Nephron (organoid): ENCODE data around the gene B3GALT6.
"Not testable (repeated sequence)": the region's sequence is repeated elsewhere in the genome, so short reads cannot be mapped to it uniquely, and the experiment has no call there.

Source experiments
- H3K27ac Mint-ChIP-seq, 3 experiments: 2 replicates each; pipeline ENCODE4 v1.8.0; 2020; ENCODE audit warnings: mixed read lengths in 3 of 3, mild to moderate bottlenecking in 2 of 3, moderate library complexity in 1 of 3
- H3K27me3 Mint-ChIP-seq: 2 replicates; pipeline ENCODE4 v1.8.0; 2021; ENCODE audit warnings: low read depth, mild to moderate bottlenecking, moderate library complexity, mixed read lengths
- H3K36me3 Mint-ChIP-seq: 2 replicates; pipeline ENCODE4 v1.8.0; 2020; ENCODE audit warnings: low read depth, mixed read lengths
- H3K4me1 Mint-ChIP-seq: 2 replicates; pipeline ENCODE4 v1.8.0; 2020; ENCODE audit warnings: mixed read lengths
- H3K4me3 Mint-ChIP-seq, 3 experiments: 2 replicates each; pipeline ENCODE4 v1.8.0; 2020; ENCODE audit warnings: mild to moderate bottlenecking in 3 of 3, mixed read lengths in 3 of 3, moderate library complexity in 2 of 3
- H3K9me3 Mint-ChIP-seq: 2 replicates; pipeline ENCODE4 v1.8.0; 2020; ENCODE audit warnings: mixed read lengths
- TF ChIP-seq, protein P1 (sequence below), 3 experiments: fragments of 200-600 bp; sonication (generic); IDR thresholded peaks; one replicate each; pipeline ENCODE4 v1.5.0; 2021; ENCODE audit warnings: antibody characterized with exemption in 3 of 3; ENCODE audit not compliant: unreplicated experiment in 3 of 3

B3GALT6 gene

DNA sequence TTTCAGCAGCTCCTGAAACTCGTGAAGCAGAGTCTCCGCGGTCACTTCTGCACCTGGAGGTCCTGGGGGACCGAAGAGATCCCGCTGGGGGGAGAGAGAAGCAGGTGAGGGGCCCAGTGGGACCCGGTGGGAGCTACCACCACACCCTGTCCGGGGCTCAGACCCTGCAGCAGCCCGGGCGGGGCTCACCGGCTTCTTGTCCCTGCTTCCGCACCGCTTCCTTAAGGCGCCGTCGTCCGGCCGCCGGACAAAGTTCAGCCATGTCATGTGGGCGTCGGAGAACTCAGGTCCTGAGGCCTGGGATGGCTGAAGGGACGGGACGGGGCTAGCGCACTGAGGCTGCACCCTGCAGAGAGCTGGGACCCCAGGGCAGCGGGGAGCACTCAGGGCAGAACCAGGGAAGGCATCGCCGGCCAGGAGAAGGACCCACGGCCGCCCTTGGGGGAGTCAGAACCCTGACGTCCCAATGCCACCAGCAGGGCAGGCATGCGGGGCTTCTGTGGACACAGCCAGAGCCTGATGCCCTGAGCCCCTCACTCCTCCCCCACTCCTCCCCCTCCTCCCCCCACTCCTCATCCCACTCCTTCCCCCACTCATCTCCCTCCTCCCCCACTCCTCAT is 12.3 kb downstream of the B3GALT6 start:
- Mint-ChIP-seq H3K9me3 (no peaks in the 10 kb centered on the region), H3K27me3 (peaks cover 9% of the 10 kb centered on the region), H3K4me3 (peak overlapping the region in 1 of 3 experiments; percentile 19), H3K27ac (no peak overlapping the region), H3K4me1 (no peaks in the 10 kb centered on the region), H3K36me3 (no peaks in the 10 kb centered on the region)
- TF ChIP-seq, protein P1, sequence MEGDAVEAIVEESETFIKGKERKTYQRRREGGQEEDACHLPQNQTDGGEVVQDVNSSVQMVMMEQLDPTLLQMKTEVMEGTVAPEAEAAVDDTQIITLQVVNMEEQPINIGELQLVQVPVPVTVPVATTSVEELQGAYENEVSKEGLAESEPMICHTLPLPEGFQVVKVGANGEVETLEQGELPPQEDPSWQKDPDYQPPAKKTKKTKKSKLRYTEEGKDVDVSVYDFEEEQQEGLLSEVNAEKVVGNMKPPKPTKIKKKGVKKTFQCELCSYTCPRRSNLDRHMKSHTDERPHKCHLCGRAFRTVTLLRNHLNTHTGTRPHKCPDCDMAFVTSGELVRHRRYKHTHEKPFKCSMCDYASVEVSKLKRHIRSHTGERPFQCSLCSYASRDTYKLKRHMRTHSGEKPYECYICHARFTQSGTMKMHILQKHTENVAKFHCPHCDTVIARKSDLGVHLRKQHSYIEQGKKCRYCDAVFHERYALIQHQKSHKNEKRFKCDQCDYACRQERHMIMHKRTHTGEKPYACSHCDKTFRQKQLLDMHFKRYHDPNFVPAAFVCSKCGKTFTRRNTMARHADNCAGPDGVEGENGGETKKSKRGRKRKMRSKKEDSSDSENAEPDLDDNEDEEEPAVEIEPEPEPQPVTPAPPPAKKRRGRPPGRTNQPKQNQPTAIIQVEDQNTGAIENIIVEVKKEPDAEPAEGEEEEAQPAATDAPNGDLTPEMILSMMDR (IDR thresholded peaks at IDR 0.05; ENCODE audit: unreplicated experiment in 3 of 3), result no peak

DNA sequence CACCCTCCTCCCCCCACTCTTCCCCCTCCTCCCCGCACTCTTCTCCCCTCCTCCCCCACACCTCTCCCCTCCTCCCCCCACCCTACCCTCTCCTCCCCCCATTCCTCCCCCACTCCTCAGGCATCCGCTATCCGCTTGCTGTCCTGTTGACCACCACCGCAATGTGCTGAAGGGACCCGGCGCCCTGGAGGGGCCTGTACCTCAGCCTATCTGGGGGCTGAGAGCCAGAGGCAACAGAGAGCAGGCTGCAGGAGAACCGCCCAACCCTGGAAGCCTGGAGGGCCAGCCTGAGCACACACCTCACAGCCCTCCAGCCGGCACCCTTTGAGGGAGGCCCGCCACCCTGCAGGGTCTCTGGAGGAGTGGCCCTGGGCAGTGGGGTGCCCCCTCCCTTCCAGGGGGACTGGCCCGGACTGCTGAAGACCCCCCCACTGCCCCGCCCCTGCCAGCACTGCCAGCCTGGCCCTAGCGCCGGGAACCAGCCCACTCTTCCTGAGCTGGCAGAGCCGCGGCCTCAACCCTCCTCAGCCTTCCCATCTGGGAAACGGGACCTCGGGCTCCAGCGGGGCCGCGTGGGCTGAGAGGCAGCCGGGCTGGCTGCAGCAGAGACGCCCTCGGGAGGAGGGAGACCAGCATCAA is 13.3 kb downstream of the B3GALT6 start:
- Mint-ChIP-seq H3K27me3 (peaks cover 9% of the 10 kb centered on the region), H3K36me3 (no peaks in the 10 kb centered on the region), H3K4me3 (no peak overlapping the region), H3K27ac (no peak overlapping the region), H3K4me1 (no peaks in the 10 kb centered on the region), H3K9me3 (no peaks in the 10 kb centered on the region)
- TF ChIP-seq, protein P1 (IDR thresholded peaks at IDR 0.05; ENCODE audit: unreplicated experiment in 3 of 3), result no peak

DNA sequence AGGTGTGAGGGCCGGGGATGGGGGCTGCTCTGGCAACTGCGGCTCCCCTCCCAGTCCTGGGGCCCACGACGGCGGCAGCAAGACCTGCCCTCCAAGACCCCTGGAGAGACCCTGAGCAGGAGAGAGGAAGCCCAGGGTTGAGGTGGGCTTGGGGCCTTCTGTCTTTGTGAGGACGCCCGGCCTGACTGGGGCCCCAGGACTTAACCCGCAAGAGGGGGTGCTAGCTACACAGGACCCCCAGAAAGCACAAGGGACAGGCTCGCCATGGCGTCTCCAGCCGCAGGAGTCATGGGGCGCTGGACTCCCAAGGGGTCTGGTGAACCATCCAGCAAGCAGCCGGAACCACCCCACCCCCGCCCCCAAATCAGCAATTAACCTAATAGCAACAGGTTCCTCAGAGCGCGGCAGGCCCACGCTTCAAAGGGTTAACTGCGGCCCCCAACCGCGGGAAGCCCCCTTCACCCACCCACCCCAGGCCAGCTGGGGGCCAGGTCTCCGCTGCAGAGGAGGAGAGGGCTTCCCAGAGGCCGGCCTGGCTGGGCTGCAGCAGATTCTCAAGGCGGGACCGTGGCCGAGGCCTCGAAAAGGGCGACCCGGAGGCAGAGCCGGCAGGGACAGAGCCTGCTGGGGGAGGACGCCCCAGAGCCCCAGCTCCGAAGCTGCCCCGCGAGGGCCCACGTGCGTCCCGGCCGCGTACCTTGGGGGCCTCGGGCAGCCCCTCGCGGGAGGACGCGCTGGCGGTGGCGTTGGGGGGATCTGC is 14.0 kb downstream of the B3GALT6 start:
- Mint-ChIP-seq H3K4me1 (no peaks in the 10 kb centered on the region), H3K9me3 (no peaks in the 10 kb centered on the region), H3K36me3 (no peaks in the 10 kb centered on the region), H3K4me3 (no peak overlapping the region), H3K27ac (no peak overlapping the region), H3K27me3 (peaks cover 9% of the 10 kb centered on the region)
- TF ChIP-seq, protein P1 (IDR thresholded peaks at IDR 0.05; ENCODE audit: unreplicated experiment in 3 of 3), result no peak

DNA sequence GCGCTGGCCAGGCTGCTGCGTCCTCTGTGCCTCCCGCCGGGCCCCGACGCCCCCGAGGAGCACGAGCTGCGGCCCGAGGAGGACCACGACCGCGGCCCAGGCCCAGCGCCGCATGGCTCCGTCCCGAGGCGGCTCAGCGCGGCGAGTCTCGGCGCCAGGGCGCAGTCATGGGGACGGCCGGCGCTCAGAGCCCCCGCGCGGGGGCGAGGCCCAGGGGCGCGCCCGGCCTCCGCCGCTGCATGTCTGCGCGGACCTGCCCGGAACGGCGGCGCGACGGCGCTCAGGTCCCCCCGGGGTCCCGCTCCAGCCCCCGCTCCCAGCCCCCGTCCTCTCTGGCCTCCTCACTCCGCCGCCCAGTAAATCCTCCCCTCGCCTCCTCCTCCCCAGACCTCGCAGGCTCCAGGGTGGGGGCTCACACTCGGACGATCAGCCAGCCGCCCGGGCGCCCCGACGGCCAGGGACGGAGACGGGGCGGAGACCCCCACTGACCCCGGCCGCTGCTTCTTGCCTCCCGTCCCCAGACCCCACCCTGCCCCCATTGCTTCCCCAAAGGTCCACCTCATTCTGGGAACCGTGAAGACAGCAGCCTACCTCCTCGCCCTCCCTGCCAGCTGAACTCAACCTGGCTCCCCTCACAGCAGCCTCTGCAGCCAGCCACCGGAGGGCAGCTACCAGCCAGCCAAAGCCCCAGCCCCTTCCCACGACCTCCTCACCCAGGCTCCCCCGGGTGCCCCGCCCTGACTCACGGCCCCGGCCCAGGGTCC is 14.7 kb downstream of the B3GALT6 start, which contains the start of gene C1QTNF12:
TSS of gene C1QTNF12 (minus strand) at position 146 of the 764 bp plus-strand sequence. CDS start at position 114, 32 bp downstream.
- Mint-ChIP-seq H3K27ac (no peak within 1 kb of the TSS), H3K9me3 (no peaks in the 10 kb centered on the region), H3K4me3 (no peak within 1 kb of the TSS), H3K27me3 (peaks cover 9% of the 10 kb centered on the region), H3K4me1 (no peaks in the 10 kb centered on the region), H3K36me3 (no peaks in the 10 kb centered on the region)
- TF ChIP-seq, protein P1 (IDR thresholded peaks at IDR 0.05; ENCODE audit: unreplicated experiment in 3 of 3), result no peak

DNA sequence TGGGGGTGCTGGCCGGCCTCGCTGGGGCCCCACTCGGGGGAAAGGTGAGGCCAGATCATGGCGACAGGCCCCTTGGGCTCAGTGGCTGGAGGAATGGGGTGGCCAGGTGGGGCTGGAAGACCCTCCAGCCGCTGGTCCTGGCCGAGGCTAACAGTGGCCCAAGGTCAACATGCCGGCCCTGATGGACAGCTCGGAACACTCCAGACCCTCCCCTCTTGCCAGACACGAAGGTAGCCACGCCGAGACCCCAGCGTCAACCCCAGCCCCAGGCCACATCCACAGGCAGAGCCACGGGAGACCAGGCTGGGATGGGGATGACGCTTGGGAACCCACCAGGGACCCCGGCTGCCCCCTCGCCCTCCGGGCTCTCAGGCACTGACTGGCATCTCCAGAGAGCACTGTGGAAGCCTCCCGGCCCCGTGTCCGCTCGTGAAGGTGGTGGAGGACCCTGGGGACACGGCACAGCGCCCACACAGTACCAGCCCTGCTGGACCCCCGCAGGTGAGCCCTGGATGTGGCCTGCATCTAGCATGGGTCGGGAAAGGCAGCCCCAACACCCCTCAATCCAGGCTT is 15.4 kb downstream of the B3GALT6 start:
- Mint-ChIP-seq H3K27me3 (peaks cover 9% of the 10 kb centered on the region), H3K27ac (no peak overlapping the region), H3K4me1 (no peaks in the 10 kb centered on the region), H3K9me3 (no peaks in the 10 kb centered on the region), H3K36me3 (peaks cover 5% of the 10 kb centered on the region), H3K4me3 (no peak overlapping the region)
- TF ChIP-seq, protein P1 (IDR thresholded peaks at IDR 0.05; ENCODE audit: unreplicated experiment in 3 of 3), result no peak

DNA sequence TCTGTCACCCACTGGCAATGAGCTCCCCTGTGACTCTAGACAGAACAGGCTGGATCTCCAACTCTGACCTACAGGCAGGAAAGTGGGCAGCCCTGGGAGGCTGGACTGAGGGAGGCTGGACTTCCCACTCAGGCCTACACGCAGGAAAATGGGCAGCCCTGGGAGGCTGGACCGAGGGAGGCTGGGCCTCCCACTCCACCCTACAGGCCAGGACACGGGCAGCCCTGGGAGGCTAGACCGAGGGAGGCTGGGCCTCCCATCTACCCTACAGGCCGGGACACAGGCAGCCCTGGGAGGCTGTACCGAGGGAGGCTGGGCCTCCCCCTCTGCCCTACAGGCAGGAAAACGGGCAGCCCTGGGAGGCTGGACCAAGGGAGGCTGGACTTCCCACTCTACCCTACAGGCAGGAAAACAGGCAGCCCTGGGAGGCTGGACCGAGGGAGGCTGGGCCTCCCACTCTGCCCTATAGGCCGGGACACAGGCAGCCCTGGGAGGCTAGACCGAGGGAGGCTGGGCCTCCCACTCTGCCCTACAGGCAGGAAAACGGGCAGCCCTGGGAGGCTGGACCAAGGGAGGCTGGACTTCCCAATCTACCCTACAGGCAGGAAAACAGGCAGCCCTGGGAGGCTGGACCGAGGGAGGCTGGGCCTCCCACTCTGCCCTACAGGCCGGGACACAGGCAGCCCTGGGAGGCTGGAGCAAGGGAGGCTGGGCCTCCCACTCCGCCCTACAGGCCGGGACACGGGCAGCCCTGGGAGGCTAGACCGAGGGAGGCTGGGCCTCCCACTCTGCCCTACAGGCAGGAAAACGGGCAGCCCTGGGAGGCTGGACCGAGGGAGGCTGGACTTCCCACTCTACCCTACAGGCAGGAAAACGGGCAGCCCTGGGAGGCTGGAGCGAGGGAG is 16.2 kb downstream of the B3GALT6 start:
- not testable (repeated sequence) for H3K9me3 Mint-ChIP-seq, H3K4me1 Mint-ChIP-seq, H3K4me3 Mint-ChIP-seq, H3K27me3 Mint-ChIP-seq, H3K27ac Mint-ChIP-seq
- peaks cover 13% of the 10 kb centered on the region for H3K36me3 Mint-ChIP-seq
